ENCODE results near the gene MSRB3. TPM values are rescaled to one million over a fixed set of nuclear protein-coding genes. Genes with fewer than 3 reads are reported as not detected.

MSRB3 gene
- total RNA-seq, 2 donors from 2014 or later: 3.5 to 29.6 TPM

DNA sequence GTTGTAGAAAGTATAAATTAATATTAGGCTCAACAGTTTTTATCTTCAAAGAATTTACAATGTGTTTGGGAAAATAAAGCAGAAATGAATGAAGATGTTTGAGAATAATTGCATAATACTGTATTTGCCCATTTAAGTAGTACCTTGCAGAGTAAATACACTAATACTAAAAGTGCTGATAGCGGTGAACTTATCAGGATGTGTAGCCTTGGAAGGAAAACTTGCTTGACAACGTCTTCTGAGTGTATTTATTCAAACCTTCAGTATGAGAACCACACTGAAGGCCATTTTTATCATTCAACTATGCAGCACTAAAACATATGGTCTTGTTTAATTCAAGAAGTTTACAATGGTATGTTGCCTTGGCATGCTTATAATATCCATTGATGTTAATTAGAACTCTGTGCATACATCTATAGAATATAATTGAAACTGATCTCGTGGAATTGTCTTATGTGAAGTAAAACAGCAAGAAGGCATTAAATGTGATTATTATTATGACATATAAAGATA lies 41.3 kb downstream of the MSRB3 start:
- no peaks in the 10 kb centered on the region for H3K36me3 ChIP-seq
- DNase-seq: no peak
- no peak overlapping the region for H3K4me3 ChIP-seq
- no peak overlapping the region for H3K27ac ChIP-seq
- H3K9me3 ChIP-seq: no peaks in the 10 kb centered on the region
- H3K27me3 ChIP-seq: no peaks in the 10 kb centered on the region
- TF ChIP-seq CTCF (IDR thresholded peaks at IDR 0.05): no peak
- no peaks in the 10 kb centered on the region for H3K4me1 ChIP-seq
- intact Hi-C loops (cut with DNase I): no loop called here
- H3K9ac ChIP-seq (ENCODE audit: low read depth in 2 of 2, low read length in 2 of 2): no peak overlapping the region

DNA sequence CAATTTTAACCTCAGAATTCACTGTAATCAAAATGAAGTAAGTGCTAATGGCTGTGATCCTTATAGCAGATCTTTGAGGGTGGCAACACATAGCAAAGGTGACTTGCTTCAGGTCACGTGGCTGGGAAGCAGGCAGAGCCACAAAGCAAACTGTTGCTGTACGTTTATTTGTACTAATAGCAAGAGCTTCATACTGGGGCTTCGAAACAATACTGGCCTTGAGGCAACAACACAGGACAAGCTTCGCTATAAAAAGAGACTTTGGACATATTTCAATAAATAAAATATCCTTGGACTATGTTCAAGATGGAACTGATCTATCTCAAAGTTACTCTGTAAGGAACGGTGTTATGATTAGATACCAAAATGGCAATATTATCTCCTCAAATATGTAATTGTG lies 44.6 kb downstream of the MSRB3 start:
- DNase-seq: no peak
- no peaks in the 10 kb centered on the region for H3K9me3 ChIP-seq
- H3K36me3 ChIP-seq: no peaks in the 10 kb centered on the region
- no peak overlapping the region for H3K27ac ChIP-seq
- no peak for TF ChIP-seq CTCF (IDR thresholded peaks at IDR 0.05)
- H3K4me3 ChIP-seq: no peak overlapping the region
- H3K9ac ChIP-seq (ENCODE audit: low read depth in 2 of 2, low read length in 2 of 2): no peak overlapping the region
- H3K27me3 ChIP-seq: no peaks in the 10 kb centered on the region
- no peaks in the 10 kb centered on the region for H3K4me1 ChIP-seq
- intact Hi-C loops (cut with DNase I): no loop called here

DNA sequence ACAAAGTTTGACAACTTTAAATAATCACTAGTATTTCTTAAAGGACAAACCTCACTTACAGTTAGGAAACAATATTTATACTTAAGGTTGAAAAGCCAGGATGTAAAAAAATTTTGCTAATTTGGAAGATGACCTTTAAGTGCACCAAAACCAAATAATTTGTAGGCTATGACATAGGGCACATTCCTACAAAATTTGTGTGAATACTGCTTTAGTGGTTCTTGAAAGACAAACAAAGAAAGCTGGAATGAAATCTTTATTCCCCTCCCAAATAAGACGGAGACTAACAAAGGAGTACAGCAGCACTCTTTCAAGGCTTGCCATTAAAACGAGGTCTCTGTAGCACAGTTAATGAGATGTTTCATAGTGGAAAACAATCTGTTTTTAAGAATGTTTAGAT lies 45.6 kb downstream of the MSRB3 start:
- intact Hi-C loops (cut with DNase I): no loop called here
- H3K4me3 ChIP-seq: no peak overlapping the region
- H3K27me3 ChIP-seq: no peaks in the 10 kb centered on the region
- no peaks in the 10 kb centered on the region for H3K4me1 ChIP-seq
- no peaks in the 10 kb centered on the region for H3K36me3 ChIP-seq
- no peak for TF ChIP-seq CTCF (IDR thresholded peaks at IDR 0.05)
- H3K9ac ChIP-seq (ENCODE audit: low read depth in 2 of 2, low read length in 2 of 2): no peak overlapping the region
- no peak overlapping the region for H3K27ac ChIP-seq
- no peaks in the 10 kb centered on the region for H3K9me3 ChIP-seq
- no peak for DNase-seq

GRCh38 chr12:65324551-65324950 lies 46.1 kb downstream of the MSRB3 start:
- intact Hi-C loops (cut with DNase I): no loop called here
- Histone ChIP-seq H3K27me3 (no peaks in the 10 kb centered on the region), H3K9ac (ENCODE audit: low read depth in 2 of 2, low read length in 2 of 2) (no peak overlapping the region), H3K27ac (no peak overlapping the region), H3K4me1 (no peaks in the 10 kb centered on the region), H3K36me3 (no peaks in the 10 kb centered on the region), H3K9me3 (no peaks in the 10 kb centered on the region), H3K4me3 (no peak overlapping the region)
- TF ChIP-seq CTCF (IDR thresholded peaks at IDR 0.05): no peak
- no peak for DNase-seq

DNA sequence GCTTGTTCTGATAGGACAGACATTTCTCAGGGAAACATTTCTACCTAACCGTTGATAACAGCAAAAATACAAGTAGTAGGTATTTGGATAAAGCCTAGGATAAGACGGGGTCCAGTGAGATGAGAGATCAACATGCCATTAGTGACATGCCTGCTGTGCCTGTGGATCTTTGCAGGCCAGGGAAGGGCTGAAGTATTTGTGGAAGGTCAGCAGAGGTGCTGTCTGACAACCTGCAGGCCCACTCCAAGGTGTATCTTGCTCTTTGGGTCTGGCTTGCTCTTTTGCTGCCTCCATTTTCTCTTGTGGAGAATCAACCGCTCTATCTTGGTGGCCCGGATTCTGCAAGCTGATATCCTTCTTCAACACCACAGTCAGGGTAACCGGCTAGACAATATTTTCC lies 46.7 kb downstream of the MSRB3 start:
- Histone ChIP-seq H3K4me1 (no peaks in the 10 kb centered on the region), H3K27me3 (no peaks in the 10 kb centered on the region), H3K4me3 (no peak overlapping the region), H3K27ac (no peak overlapping the region), H3K36me3 (no peaks in the 10 kb centered on the region), H3K9ac (ENCODE audit: low read depth in 2 of 2, low read length in 2 of 2) (no peak overlapping the region), H3K9me3 (no peaks in the 10 kb centered on the region)
- no peak for DNase-seq
- intact Hi-C loops (cut with DNase I): no loop called here
- TF ChIP-seq CTCF (IDR thresholded peaks at IDR 0.05): no peak

DNA sequence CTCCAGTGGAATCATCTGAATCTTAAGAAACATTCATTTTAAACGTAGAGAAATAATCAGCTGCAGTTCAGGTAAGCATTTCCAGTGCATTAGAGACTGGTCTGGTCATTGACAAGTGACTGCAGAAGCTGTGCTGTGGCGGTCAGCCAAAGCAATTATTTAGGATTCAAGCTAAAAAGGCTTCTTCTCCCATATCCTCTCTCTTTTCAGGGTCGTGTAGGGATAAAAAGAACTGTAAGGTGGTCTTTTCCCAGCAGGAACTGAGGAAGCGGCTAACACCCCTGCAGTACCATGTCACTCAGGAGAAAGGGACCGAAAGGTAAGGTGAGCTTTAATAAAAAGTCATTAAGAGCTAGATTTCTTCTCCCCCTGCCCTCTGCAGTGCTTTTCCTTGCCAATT lies 48.1 kb downstream of the MSRB3 start:
- no peaks in the 10 kb centered on the region for H3K9me3 ChIP-seq
- intact Hi-C loops (cut with DNase I): no loop called here
- H3K4me3 ChIP-seq: no peak overlapping the region
- no peaks in the 10 kb centered on the region for H3K4me1 ChIP-seq
- no peak for DNase-seq
- no peaks in the 10 kb centered on the region for H3K36me3 ChIP-seq
- H3K9ac ChIP-seq (ENCODE audit: low read depth in 2 of 2, low read length in 2 of 2): no peak overlapping the region
- H3K27ac ChIP-seq: no peak overlapping the region
- no peaks in the 10 kb centered on the region for H3K27me3 ChIP-seq
- TF ChIP-seq CTCF (IDR thresholded peaks at IDR 0.05): no peak
